H1 (cell line): ENCODE data around the gene EEPD1. TPM values are rescaled to one million over a fixed set of nuclear protein-coding genes. Genes with fewer than 3 reads are reported as not detected.

Experiments
- CTCF ChIA-PET: fragments of 300-600 bp; sonication (Branson Sonifier 250); formaldehyde crosslinking; loops from one replicate; lab custom pipeline; 2021; ENCODE audit not compliant: partially characterized antibody; lab: Charles Lee
- POLR2A ChIA-PET: fragments of 300-600 bp; sonication (Branson Sonifier 250); formaldehyde crosslinking; loops from one replicate; lab custom pipeline; 2021; ENCODE audit warnings: inconsistent platforms; ENCODE audit not compliant: partially characterized antibody; lab: Charles Lee
- DNase-seq, 2 experiments: peaks; one replicate each; pipeline versions ENCODE4 v3.0.0 to v3.0.0-alpha.2; 2010 to 2022; ENCODE audit warnings: low spot score in 2 of 2, low read depth in 1 of 2, mixed read lengths in 1 of 2
- FAIRE-seq: peaks from 2 replicates; lab custom pipeline; 2011; peaks lifted over from hg19 to GRCh38; lab: Jason Lieb, UNC
- H2AFZ ChIP-seq: 2 replicates; pipeline ENCODE4 v1.8.1; 2012; ENCODE audit warnings: low read length, inconsistent platforms
- H2AK5ac ChIP-seq: 2 replicates; pipeline ENCODE4 v1.6.1; 2013; ENCODE audit warnings: low read depth, low read length
- H2BK120ac ChIP-seq: replicated peaks from 2 replicates; pipeline ENCODE3; 2013; ENCODE audit warnings: low read depth, low read length, inconsistent platforms
- H2BK12ac ChIP-seq: 2 replicates; pipeline ENCODE4 v1.6.1; 2013; ENCODE audit warnings: low read depth, low read length
- H2BK15ac ChIP-seq: 2 replicates; pipeline ENCODE4 v1.6.1; 2013; ENCODE audit warnings: low read length
- H2BK20ac ChIP-seq: 2 replicates; pipeline ENCODE4 v1.6.1; 2013; ENCODE audit warnings: low read length
- H2BK5ac ChIP-seq: 2 replicates; pipeline ENCODE4 v1.6.1; 2013; ENCODE audit warnings: low read depth, low read length
- H3K14ac ChIP-seq: 2 replicates; pipeline ENCODE4 v1.6.1; 2013; ENCODE audit warnings: inconsistent platforms; ENCODE audit not compliant: insufficient read length
- H3K18ac ChIP-seq: 2 replicates; pipeline ENCODE4 v1.6.1; 2013; ENCODE audit warnings: low read length; ENCODE audit errors: extremely low read depth
- H3K23ac ChIP-seq: 2 replicates; pipeline ENCODE4 v1.6.1; 2013; ENCODE audit warnings: inconsistent platforms; ENCODE audit not compliant: insufficient read length
- H3K23me2 ChIP-seq: 2 replicates; pipeline ENCODE4 v1.6.1; 2013; ENCODE audit warnings: low read depth, low read length
- H3K27ac ChIP-seq: 2 replicates; pipeline ENCODE4 v1.6.1; 2011; ENCODE audit warnings: low read depth, low read length, inconsistent platforms
- H3K27me3 ChIP-seq, 4 experiments: replicated peaks in 1 of 4; 1 replicate in 1 of 4; 2 replicates in 3 of 4; pipeline versions ENCODE4 v1.6.1 to v1.8.1; 2011 to 2013; ENCODE audit warnings: low read length in 3 of 4, mild to moderate bottlenecking in 3 of 4, inconsistent platforms in 2 of 4, mixed read lengths in 2 of 4, moderate library complexity in 1 of 4; ENCODE audit not compliant: control insufficient read depth in 3 of 4, insufficient read depth in 3 of 4; ENCODE audit errors: extremely low read depth in 1 of 4
- H3K36me3 ChIP-seq, 4 experiments: 2 replicates each; pipeline versions ENCODE4 v1.6.1 to v1.8.1; 2011 to 2013; ENCODE audit warnings: mild to moderate bottlenecking in 4 of 4, low read length in 3 of 4, moderate library complexity in 2 of 4, control low read depth in 1 of 4, inconsistent platforms in 1 of 4; ENCODE audit not compliant: insufficient read depth in 4 of 4, control insufficient read depth in 2 of 4
- H3K4ac ChIP-seq: replicated peaks from 2 replicates; pipeline ENCODE3; 2013; ENCODE audit warnings: low read length, low read depth, mixed read lengths, inconsistent platforms; ENCODE audit not compliant: insufficient read length
- H3K4me1 ChIP-seq, 4 experiments: replicated peaks in 1 of 4; 1 replicate in 1 of 4; 2 replicates in 3 of 4; pipeline versions ENCODE4 v1.6.1 to v1.8.1; 2011 to 2013; ENCODE audit warnings: low read length in 3 of 4, inconsistent platforms in 2 of 4, mixed read lengths in 1 of 4; ENCODE audit not compliant: insufficient read depth in 4 of 4, control insufficient read depth in 3 of 4
- H3K4me2 ChIP-seq, 2 experiments: 2 replicates each; pipeline versions ENCODE4 v1.6.1 to v1.8.1; 2011 to 2013; ENCODE audit warnings: low read depth in 2 of 2, low read length in 2 of 2, control low read depth in 1 of 2, inconsistent platforms in 1 of 2, mild to moderate bottlenecking in 1 of 2; ENCODE audit not compliant: insufficient read depth in 1 of 2
- H3K4me3 ChIP-seq, 4 experiments: fragments of 200-600, 300-600 bp in 1 of 4; sonication (generic), shearing (Covaris generic), sonication (Bioruptor Twin) in 1 of 4; 2 replicates each; pipeline versions ENCODE4 v1.5.1 to v1.8.1; 2011 to 2016; ENCODE audit warnings: low read length in 4 of 4, low read depth in 3 of 4, control low read depth in 2 of 4, inconsistent platforms in 2 of 4, mild to moderate bottlenecking in 2 of 4, mixed read lengths in 1 of 4, moderate library complexity in 1 of 4; ENCODE audit not compliant: insufficient read depth in 2 of 4; ENCODE audit errors: extremely low read depth in 1 of 4
- H3K56ac ChIP-seq: replicated peaks from 2 replicates; pipeline ENCODE3; 2013; ENCODE audit warnings: low read depth, mild to moderate bottlenecking, mixed read lengths, low read length, inconsistent platforms; ENCODE audit not compliant: insufficient read length
- H3K79me1 ChIP-seq: 2 replicates; pipeline ENCODE4 v1.6.1; 2013; ENCODE audit warnings: low read depth, low read length, control low read depth
- H3K79me2 ChIP-seq, 2 experiments: 2 replicates each; pipeline versions ENCODE4 v1.6.1 to v1.8.1; 2012 to 2013; ENCODE audit warnings: low read length in 2 of 2, mild to moderate bottlenecking in 2 of 2, inconsistent platforms in 1 of 2; ENCODE audit not compliant: insufficient read depth in 2 of 2, control insufficient read depth in 1 of 2
- H3K9ac ChIP-seq, 4 experiments: replicated peaks in 1 of 4; 1 replicate in 1 of 4; 2 replicates in 3 of 4; pipeline versions ENCODE4 v1.6.1 to v1.8.1; 2011 to 2013; ENCODE audit warnings: low read depth in 3 of 4, low read length in 3 of 4, control low read depth in 2 of 4, mild to moderate bottlenecking in 2 of 4, moderate library complexity in 2 of 4, inconsistent platforms in 1 of 4; ENCODE audit errors: extremely low read depth in 1 of 4
- H3K9me3 ChIP-seq, 2 experiments: 2 replicates each; pipeline versions ENCODE4 v1.6.1 to v1.8.1; 2012 to 2013; ENCODE audit warnings: mild to moderate bottlenecking in 2 of 2, moderate library complexity in 2 of 2, control low read depth in 1 of 2, inconsistent platforms in 1 of 2, low read depth in 1 of 2, low read length in 1 of 2, mixed read lengths in 1 of 2; ENCODE audit not compliant: insufficient read depth in 2 of 2
- H4K20me1 ChIP-seq, 2 experiments: replicated peaks in 1 of 2; 2 replicates each; pipeline versions ENCODE3 to v1.8.1; 2011 to 2013; ENCODE audit warnings: inconsistent platforms in 2 of 2, low read length in 2 of 2, mild to moderate bottlenecking in 1 of 2; ENCODE audit not compliant: insufficient read depth in 2 of 2, control insufficient read depth in 1 of 2
- H4K5ac ChIP-seq: 2 replicates; pipeline ENCODE4 v1.6.1; 2013; ENCODE audit warnings: low read length, low read depth, mixed read lengths, inconsistent platforms; ENCODE audit not compliant: insufficient read length
- H4K8ac ChIP-seq: 2 replicates; pipeline ENCODE4 v1.8.0; 2013; ENCODE audit warnings: mild to moderate bottlenecking, moderate library complexity, low read length, inconsistent platforms; ENCODE audit not compliant: insufficient read depth; ENCODE audit errors: extremely low read depth
- H4K91ac ChIP-seq: replicated peaks from 2 replicates; pipeline ENCODE3; 2013; ENCODE audit warnings: low read length, mixed read lengths, inconsistent platforms; ENCODE audit not compliant: insufficient read length
- CTBP2 ChIP-seq: IDR thresholded peaks from 2 replicates; pipeline ENCODE4 v1.7.0; 2011; ENCODE audit warnings: borderline replicate concordance, mild to moderate bottlenecking, moderate library complexity, mixed read lengths, low read length; ENCODE audit not compliant: insufficient read depth, insufficient read length
- E2F6 ChIP-seq: IDR thresholded peaks from 2 replicates; pipeline ENCODE4 v1.6.1; 2012; ENCODE audit warnings: inconsistent platforms
- FOSL1 ChIP-seq: IDR thresholded peaks from 2 replicates; pipeline ENCODE4 v1.6.1; 2011; ENCODE audit warnings: mild to moderate bottlenecking, low read depth, low read length, moderate library complexity; ENCODE audit not compliant: insufficient read depth
- GTF2F1 ChIP-seq: IDR thresholded peaks from 2 replicates; pipeline ENCODE4 v1.6.1; 2012; ENCODE audit warnings: low read depth, low read length, improper control_type of control experiment, borderline replicate concordance
- HDAC2 ChIP-seq, 2 experiments: fragments of 300-600 bp in 1 of 2; sonication (generic) in 1 of 2; IDR thresholded peaks; 2 replicates each; pipeline ENCODE4 v1.6.1; 2011 to 2012; ENCODE audit warnings: low read depth in 2 of 2, low read length in 2 of 2, mild to moderate bottlenecking in 2 of 2, moderate library complexity in 2 of 2, borderline replicate concordance in 1 of 2, inconsistent platforms in 1 of 2
- MAFK ChIP-seq: IDR thresholded peaks from 2 replicates; pipeline ENCODE4 v1.6.1; 2012; ENCODE audit warnings: low read depth, mild to moderate bottlenecking, improper control_type of control experiment, low read length
- POLR2AphosphoS5 ChIP-seq: IDR thresholded peaks from 2 replicates; pipeline ENCODE4 v1.6.1; 2011; ENCODE audit warnings: low read depth, low read length
- RFX5 ChIP-seq: IDR thresholded peaks from 2 replicates; pipeline ENCODE4 v1.6.1; 2011; ENCODE audit warnings: low read depth, low read length, improper control_type of control experiment, borderline replicate concordance
- SP2 ChIP-seq: IDR thresholded peaks from 2 replicates; pipeline ENCODE4 v1.6.1; 2012; ENCODE audit warnings: mild to moderate bottlenecking, low read length, inconsistent platforms
- TAF7 ChIP-seq: optimal IDR thresholded peaks from 2 replicates; pipeline ENCODE3; 2011; ENCODE audit warnings: low read depth, mild to moderate bottlenecking, inconsistent platforms, low read length, moderate library complexity, borderline replicate concordance
- TEAD4 ChIP-seq: IDR thresholded peaks from 2 replicates; pipeline ENCODE4 v1.6.1; 2012; ENCODE audit warnings: low read depth, low read length, inconsistent platforms, mixed read lengths
- YY1 ChIP-seq: IDR thresholded peaks from 2 replicates; pipeline ENCODE4 v1.6.1; 2011; ENCODE audit warnings: low read depth, mild to moderate bottlenecking, low read length
- WGBS, 2 experiments: shearing (Covaris generic) in 1 of 2; methylation state at CpG; one replicate each; pipeline versions ENCODE4 v1.1.6 to v1.1.7; 2013 to 2015; ENCODE audit warnings: low lambda C conversion rate in 2 of 2, mixed read lengths in 2 of 2, inconsistent platforms in 1 of 2, low coverage in 1 of 2, missing lambda C conversion rate in 1 of 2; ENCODE audit not compliant: insufficient replicate concordance in 2 of 2, insufficient coverage in 1 of 2, insufficient read length in 1 of 2; ENCODE audit errors: extremely low coverage in 1 of 2, missing lambda C conversion rate in 1 of 2; 5-methylcytosine and 5-hydroxymethylcytosine counted together
- polyA plus RNA-seq, 7 experiments: library from polyadenylated mRNA; depleted of rRNA in 3 of 7; stranded (reverse) in 5 of 7; unstranded in 2 of 7; fragments of >200 nt in 5 of 7; fragments of 200-250 nt in 2 of 7; gene quantifications; 1 replicate in 5 of 7; 2 replicates in 1 of 7; 4 replicates in 1 of 7; pipeline versions ENCODE4 v1.2.1 to v1.2.3, GENCODE V29; 2011 to 2013; ENCODE audit warnings: missing spikeins in 2 of 7, mixed read lengths in 2 of 7
- total RNA-seq: library from RNA; stranded (reverse); fragmentation: NEBNext Ultra II Directional; extraction: Animal tissue kit (Norgen Biotek cat#: 25700); gene quantifications from 2 replicates; pipeline ENCODE4 v1.2.1, GENCODE V29; 2021

Gene EEPD1
- total and polyA plus RNA-seq, 2 of the 8 experiments (the other 6 are each of a cell fraction or from before 2014, with no cell fraction given): 3.1 to 7.8 TPM

GRCh38 chr7:36286688-36287087 is 133.6 kb downstream of the EEPD1 start:
- Histone ChIP-seq H3K9ac (no peak overlapping the region), H3K4ac (no peak overlapping the region), H2BK20ac (no peak overlapping the region), H3K14ac (no peak overlapping the region), H4K20me1 (no peaks in the 10 kb centered on the region), H3K27me3 (no peaks in the 10 kb centered on the region), H4K8ac (no peak overlapping the region), H3K4me1 (peaks cover 11 to 29% (median 16%) of the 10 kb centered on the region in 4 experiments), H3K4me3 (no peak overlapping the region), H2BK12ac (no peak overlapping the region), H2AFZ (no peak overlapping the region), H3K4me2 (no peak overlapping the region), H3K23ac (no peak overlapping the region), H3K27ac (no peak overlapping the region), H4K91ac (no peak overlapping the region), H3K23me2 (no peaks in the 10 kb centered on the region), H4K5ac (no peak overlapping the region), H3K56ac (no peak overlapping the region), H3K18ac (no peak overlapping the region), H3K79me1 (no peaks in the 10 kb centered on the region), H2AK5ac (no peak overlapping the region), H2BK15ac (no peak overlapping the region), H2BK120ac (no peak overlapping the region), H3K9me3 (no peaks in the 10 kb centered on the region), H3K36me3 (no peaks in the 10 kb centered on the region; a peak in 1 of 8 replicates), H3K79me2 (no peaks in the 10 kb centered on the region), H2BK5ac (no peak overlapping the region)
- 98% methylated on average over 3 of the region's 4 CpGs; no CpG with 5 or more reads in 1 of the 2 experiments for WGBS, 2 experiments
- ChIA-PET POLR2A (no interaction called here), CTCF (interaction anchor here (0.8 to 3.7 kb wide), 10 partner anchors 14 to 313 kb away, joined by 3 to 16 read pairs (median 4); no protein-coding TSS in a partner anchor)
- DNase-seq (no peak), FAIRE-seq (no peak)
- TF ChIP-seq SP2 (no peak), TAF7 (no peak), FOSL1 (no peak), MAFK (no peak), POLR2AphosphoS5 (no peak), HDAC2 (IDR thresholded peaks at IDR 0.05; ENCODE audit: borderline replicate concordance in 1 of 2, low read depth in 2 of 2, low read length in 2 of 2) (no peak), E2F6 (no peak), YY1 (no peak), GTF2F1 (no peak), CTBP2 (no peak), RFX5 (no peak), TEAD4 (no peak)
